Activated T-helper 2 cell treated with anti-CD3 and anti-CD28 coated beads, Interferon-gamma antibody, Interleukin-2, Interleukin-4, amounts not matched to agents 10 μg/mL and 5 μg/mL and 100 μg/mL, durations not matched to agents 14 hours and 24 hours and 36 hours (primary cell): ENCODE results near the gene OMA1. TPM values are rescaled to one million over a fixed set of nuclear protein-coding genes. Genes with fewer than 3 reads are reported as not detected.

Experiments used
- DNase-seq: peaks from one replicate; pipeline ENCODE4 v3.0.0; 2021; ENCODE audit warnings: low spot score
- H3K27ac Mint-ChIP-seq: one replicate; pipeline ENCODE4 v1.8.0; 2021; ENCODE audit warnings: mixed read lengths
- H3K27me3 Mint-ChIP-seq: one replicate; pipeline ENCODE4 v1.8.0; 2021; ENCODE audit warnings: low read depth, mixed read lengths
- H3K36me3 Mint-ChIP-seq: one replicate; pipeline ENCODE4 v1.8.0; 2021; ENCODE audit warnings: low read depth, mixed read lengths
- H3K4me1 Mint-ChIP-seq: one replicate; pipeline ENCODE4 v1.8.0; 2021; ENCODE audit warnings: low read depth, mixed read lengths
- H3K4me3 Mint-ChIP-seq: one replicate; pipeline ENCODE4 v1.8.0; 2021; ENCODE audit warnings: low read depth, mild to moderate bottlenecking, moderate library complexity, mixed read lengths
- H3K9me3 Mint-ChIP-seq: one replicate; pipeline ENCODE4 v1.8.0; 2021; ENCODE audit warnings: mixed read lengths
- intact Hi-C: fragments of 100-400 bp; cut with micrococcal nuclease; formaldehyde crosslinking; loops from one replicate; pipeline ENCODE4 v1.15.1; 2023
- total RNA-seq: library from RNA; stranded (reverse); gene quantifications from 2 replicates; pipeline ENCODE4 v1.2.3, GENCODE V29; 2022

Gene OMA1
- total RNA-seq, 1 donor from 2014 or later, result 10.2 TPM

GRCh38 chr1:58465825-58466629 lies 80.5 kb downstream of the OMA1 start:
- intact Hi-C loops, result no loop called here
- H3K27me3 Mint-ChIP-seq, result no peaks in the 10 kb centered on the region
- H3K36me3 Mint-ChIP-seq, result no peaks in the 10 kb centered on the region
- no peaks in the 10 kb centered on the region for H3K9me3 Mint-ChIP-seq
- no peak for DNase-seq
- H3K4me1 Mint-ChIP-seq, result no peaks in the 10 kb centered on the region
- H3K4me3 Mint-ChIP-seq, result no peak overlapping the region
- H3K27ac Mint-ChIP-seq, result no peak overlapping the region

GRCh38 chr1:58465176-58465575 lies 81.3 kb downstream of the OMA1 start:
- intact Hi-C loops, result no loop called here
- no peak overlapping the region for H3K4me3 Mint-ChIP-seq
- no peaks in the 10 kb centered on the region for H3K9me3 Mint-ChIP-seq
- DNase-seq, result no peak
- H3K4me1 Mint-ChIP-seq, result no peaks in the 10 kb centered on the region
- no peaks in the 10 kb centered on the region for H3K27me3 Mint-ChIP-seq
- no peak overlapping the region for H3K27ac Mint-ChIP-seq
- H3K36me3 Mint-ChIP-seq, result no peaks in the 10 kb centered on the region

GRCh38 chr1:58460469-58460868 lies 86.1 kb downstream of the OMA1 start:
- Mint-ChIP-seq H3K4me3 (no peak overlapping the region), H3K4me1 (no peaks in the 10 kb centered on the region), H3K36me3 (no peaks in the 10 kb centered on the region), H3K27ac (no peak overlapping the region), H3K27me3 (no peaks in the 10 kb centered on the region), H3K9me3 (no peaks in the 10 kb centered on the region)
- intact Hi-C loops, result no loop called here
- no peak for DNase-seq

- no peaks in the 10 kb centered on the region for H3K27me3 Mint-ChIP-seq
- H3K27ac Mint-ChIP-seq, result no peak overlapping the region
- H3K9me3 Mint-ChIP-seq, result no peaks in the 10 kb centered on the region
Measured at GRCh38 chr1:58459911-58460310, 86.6 kb downstream of the OMA1 start.

GRCh38 chr1:58457023-58457635 lies 89.4 kb downstream of the OMA1 start:
- no peaks in the 10 kb centered on the region for H3K9me3 Mint-ChIP-seq
- no peak overlapping the region for H3K27ac Mint-ChIP-seq
- H3K36me3 Mint-ChIP-seq, result no peaks in the 10 kb centered on the region
- no peaks in the 10 kb centered on the region for H3K27me3 Mint-ChIP-seq
- no peaks in the 10 kb centered on the region for H3K4me1 Mint-ChIP-seq
- H3K4me3 Mint-ChIP-seq, result no peak overlapping the region
- intact Hi-C loops, result no loop called here
- no peak for DNase-seq

More at GRCh38 chr1:58459911-58460310, 86.6 kb downstream of the OMA1 start:
- H3K4me3 Mint-ChIP-seq, result no peak overlapping the region
- DNase-seq, result no peak
- H3K4me1 Mint-ChIP-seq, result no peaks in the 10 kb centered on the region
- intact Hi-C loops, result no loop called here
- H3K36me3 Mint-ChIP-seq, result no peaks in the 10 kb centered on the region

GRCh38 chr1:58456470-58456869 lies 90.1 kb downstream of the OMA1 start:
- intact Hi-C loops, result no loop called here
- H3K4me1 Mint-ChIP-seq, result no peaks in the 10 kb centered on the region
- no peaks in the 10 kb centered on the region for H3K36me3 Mint-ChIP-seq
- no peaks in the 10 kb centered on the region for H3K27me3 Mint-ChIP-seq
- no peak overlapping the region for H3K27ac Mint-ChIP-seq
- no peak overlapping the region for H3K4me3 Mint-ChIP-seq
- DNase-seq, result no peak
- H3K9me3 Mint-ChIP-seq, result no peaks in the 10 kb centered on the region

GRCh38 chr1:58454807-58455206 lies 91.7 kb downstream of the OMA1 start:
- no peak overlapping the region for H3K4me3 Mint-ChIP-seq

GRCh38 chr1:58454385-58454784 lies 92.1 kb downstream of the OMA1 start:
- Mint-ChIP-seq H3K27ac (no peak overlapping the region), H3K4me3 (no peak overlapping the region), H3K4me1 (no peaks in the 10 kb centered on the region), H3K27me3 (no peaks in the 10 kb centered on the region), H3K36me3 (no peaks in the 10 kb centered on the region), H3K9me3 (no peaks in the 10 kb centered on the region)
- intact Hi-C loops, result no loop called here
- no peak for DNase-seq

More at GRCh38 chr1:58454807-58455206, 91.7 kb downstream of the OMA1 start:
- no peak overlapping the region for H3K27ac Mint-ChIP-seq
- intact Hi-C loops, result no loop called here
- no peak for DNase-seq
- H3K27me3 Mint-ChIP-seq, result no peaks in the 10 kb centered on the region
- no peaks in the 10 kb centered on the region for H3K36me3 Mint-ChIP-seq
- no peaks in the 10 kb centered on the region for H3K4me1 Mint-ChIP-seq
- no peaks in the 10 kb centered on the region for H3K9me3 Mint-ChIP-seq

- Mint-ChIP-seq H3K9me3 (no peaks in the 10 kb centered on the region), H3K27ac (no peak overlapping the region), H3K36me3 (no peaks in the 10 kb centered on the region), H3K4me3 (no peak overlapping the region), H3K27me3 (no peaks in the 10 kb centered on the region), H3K4me1 (no peaks in the 10 kb centered on the region)
- DNase-seq, result no peak
- intact Hi-C loops, result no loop called here
Measured at GRCh38 chr1:58451560-58452191, 94.8 kb downstream of the OMA1 start.

- no peaks in the 10 kb centered on the region for H3K27me3 Mint-ChIP-seq
- no peak overlapping the region for H3K4me3 Mint-ChIP-seq
- intact Hi-C loops, result no loop called here
- H3K4me1 Mint-ChIP-seq, result no peaks in the 10 kb centered on the region
- H3K9me3 Mint-ChIP-seq, result no peaks in the 10 kb centered on the region
- no peaks in the 10 kb centered on the region for H3K36me3 Mint-ChIP-seq
- DNase-seq, result no peak
- H3K27ac Mint-ChIP-seq, result no peak overlapping the region
Measured at GRCh38 chr1:58447886-58448285, 98.6 kb downstream of the OMA1 start.

- intact Hi-C loops, result no loop called here
- no peaks in the 10 kb centered on the region for H3K27me3 Mint-ChIP-seq
- no peaks in the 10 kb centered on the region for H3K36me3 Mint-ChIP-seq
- no peak for DNase-seq
- no peak overlapping the region for H3K27ac Mint-ChIP-seq
- no peaks in the 10 kb centered on the region for H3K4me1 Mint-ChIP-seq
- no peak overlapping the region for H3K4me3 Mint-ChIP-seq
- no peaks in the 10 kb centered on the region for H3K9me3 Mint-ChIP-seq
Measured at GRCh38 chr1:58447042-58447441, 99.5 kb downstream of the OMA1 start.

- Mint-ChIP-seq H3K27ac (no peak overlapping the region), H3K36me3 (no peaks in the 10 kb centered on the region), H3K4me1 (no peaks in the 10 kb centered on the region), H3K27me3 (no peaks in the 10 kb centered on the region), H3K4me3 (no peak overlapping the region), H3K9me3 (no peaks in the 10 kb centered on the region)
- no peak for DNase-seq
- intact Hi-C loops, result no loop called here
Measured at GRCh38 chr1:58446368-58446767, 100.2 kb downstream of the OMA1 start.
